GM21447 (cell line): ENCODE results near the gene TPX2.

Source experiments
- ATAC-seq: cut with Tn5 transposase; IDR thresholded peaks from one replicate; pipeline ENCODE4 v1.9.1; 2021; ENCODE audit not compliant: unreplicated experiment

TPX2 gene

GRCh38 chr20:31760519-31761240, 21.6 kb downstream of the TPX2 start:
- ATAC-seq: no peak

- no peak for ATAC-seq
These were observed 25.7 kb downstream of the TPX2 start for GRCh38 chr20:31764641-31765305.

GRCh38 chr20:31767805-31768204, 28.7 kb downstream of the TPX2 start:
- no peak for ATAC-seq

GRCh38 chr20:31769681-31770080, 30.6 kb downstream of the TPX2 start:
- no peak for ATAC-seq

GRCh38 chr20:31770243-31770642, 31.2 kb downstream of the TPX2 start:
- ATAC-seq: no peak

- ATAC-seq: no peak
These were observed 35.3 kb downstream of the TPX2 start for GRCh38 chr20:31774408-31774807.

- ATAC-seq: no peak
These were observed 41.7 kb downstream of the TPX2 start for GRCh38 chr20:31780839-31781238.

- no peak for ATAC-seq
These were observed 42.9 kb downstream of the TPX2 start for GRCh38 chr20:31781945-31782344.

GRCh38 chr20:31784354-31785044, 45.4 kb downstream of the TPX2 start:
- no peak for ATAC-seq

GRCh38 chr20:31785089-31785488, 46.0 kb downstream of the TPX2 start:
- no peak for ATAC-seq

GRCh38 chr20:31788578-31788977, 49.5 kb downstream of the TPX2 start:
- no peak for ATAC-seq

- no peak for ATAC-seq
These were observed 51.3 kb downstream of the TPX2 start for GRCh38 chr20:31790401-31790800.

- no peak for ATAC-seq
These were observed 58.3 kb downstream of the TPX2 start for GRCh38 chr20:31797364-31797763.

GRCh38 chr20:31801508-31801907, 62.4 kb downstream of the TPX2 start:
- no peak for ATAC-seq

- ATAC-seq: no peak
These were observed 64.6 kb downstream of the TPX2 start for GRCh38 chr20:31803552-31804291.

- no peak for ATAC-seq
These were observed 67.7 kb downstream of the TPX2 start for GRCh38 chr20:31806564-31807355.

- ATAC-seq: no peak
These were observed 69.4 kb downstream of the TPX2 start for GRCh38 chr20:31808481-31808880.

- no peak for ATAC-seq
These were observed 70.6 kb downstream of the TPX2 start for GRCh38 chr20:31809661-31810060.

- ATAC-seq: no peak
These were observed 72.1 kb downstream of the TPX2 start for GRCh38 chr20:31811198-31811597.
